K562 (cell line): Measurements from ENCODE around the gene RNF138. TPM values are rescaled to one million over a fixed set of nuclear protein-coding genes. Genes with fewer than 3 reads are reported as not detected.

Experiments
- ATF3 ChIP-seq, 2 experiments: fragments of 450-650 bp in 1 of 2; sonication (generic) in 1 of 2; formaldehyde crosslinking in 1 of 2; IDR thresholded peaks in 1 of 2; conservative IDR thresholded peaks in 1 of 2; 2 replicates each; pipeline versions ENCODE4 v1.6.1 to v1.8.1; 2016 to 2023; ENCODE audit warnings: mild to moderate bottlenecking in 2 of 2, moderate library complexity in 2 of 2, inconsistent platforms in 1 of 2, missing genetic modification reagents in 1 of 2
- BHLHE40 ChIP-seq: IDR thresholded peaks from 2 replicates; pipeline ENCODE4 v1.6.1; 2011; ENCODE audit warnings: low read length, improper control_type of control experiment
- ESRRA ChIP-seq: fragments of 450-650 bp; IDR thresholded peaks from 2 replicates; pipeline ENCODE4 v1.6.1; 2014; ENCODE audit warnings: low read depth, mild to moderate bottlenecking, moderate library complexity, borderline replicate concordance
- ETV6 ChIP-seq, 3 experiments: fragments of 150-350 bp in 1 of 3; sonication (generic) in 1 of 3; formaldehyde crosslinking in 1 of 3; IDR thresholded peaks; 2 replicates each; pipeline versions ENCODE4 v1.6.1 to v1.8.0; 2014 to 2022; ENCODE audit warnings: borderline replicate concordance in 2 of 3, low read depth in 2 of 3, antibody characterized with exemption in 1 of 3, low read length in 1 of 3, mild to moderate bottlenecking in 1 of 3, missing genetic modification reagents in 1 of 3
- FOSL1 ChIP-seq: fragments of 200-800 bp; sonication (Bioruptor generic); conservative IDR thresholded peaks from 2 replicates; pipeline ENCODE4 v1.6.1; 2016; ENCODE audit warnings: missing genetic modification characterization, missing compliant biosample characterization
- GABPB2 ChIP-seq: fragments of 250-450 bp; sonication (Bioruptor Pico); conservative IDR thresholded peaks from 2 replicates; pipeline ENCODE4 v1.5.1; 2021; ENCODE audit warnings: mild to moderate bottlenecking
- GTF2A2 ChIP-seq: IDR thresholded peaks from 2 replicates; pipeline ENCODE4 v1.6.1; 2016; ENCODE audit warnings: mild to moderate bottlenecking, missing genetic modification characterization, missing compliant biosample characterization
- GTF2B ChIP-seq: IDR thresholded peaks from 2 replicates; pipeline ENCODE4 v1.6.1; 2011; ENCODE audit not compliant: insufficient read length; ENCODE audit errors: extremely low read depth
- KAT7 ChIP-seq: sonication (generic); formaldehyde crosslinking; IDR thresholded peaks from 2 replicates; pipeline ENCODE4 v1.8.0; 2022; ENCODE audit warnings: missing genetic modification reagents, mild to moderate bottlenecking, borderline replicate concordance
- KDM2B ChIP-seq: fragments of 250-450 bp; sonication (Bioruptor Pico); IDR thresholded peaks from 2 replicates; pipeline ENCODE4 v1.8.0; 2021; ENCODE audit warnings: mild to moderate bottlenecking, moderate library complexity
- MLLT1 ChIP-seq, 2 experiments: fragments of 450-650 bp; IDR thresholded peaks; 2 replicates each; pipeline ENCODE4 v1.6.1; 2016
- NFIX ChIP-seq: fragments of 250-450 bp; sonication (Bioruptor Pico); IDR thresholded peaks from 2 replicates; pipeline ENCODE4 v1.4.0; 2020; ENCODE audit warnings: low read depth, mild to moderate bottlenecking, moderate library complexity
- PTBP1 ChIP-seq: fragments of 200-400 bp; formaldehyde crosslinking; IDR thresholded peaks from 2 replicates; pipeline ENCODE4 v1.6.1; 2017; ENCODE audit warnings: low read depth, low read length
- TCF15 ChIP-seq: fragments of 250-450 bp; sonication (Bioruptor Pico); IDR thresholded peaks from 2 replicates; pipeline ENCODE4 v1.8.0; 2022; ENCODE audit warnings: moderate library complexity, mild to moderate bottlenecking, inconsistent platforms
- TCF3 ChIP-seq: sonication (generic); formaldehyde crosslinking; IDR thresholded peaks from 2 replicates; pipeline ENCODE4 v1.4.0; 2020; ENCODE audit warnings: mild to moderate bottlenecking, missing genetic modification reagents
- TEAD4 ChIP-seq, 2 experiments: sonication (generic) in 1 of 2; formaldehyde crosslinking in 1 of 2; IDR thresholded peaks; 2 replicates each; pipeline versions ENCODE4 v1.6.1 to v1.8.0; 2012 to 2022; ENCODE audit warnings: borderline replicate concordance in 1 of 2, inconsistent platforms in 1 of 2, low read length in 1 of 2, mild to moderate bottlenecking in 1 of 2, missing genetic modification reagents in 1 of 2
- TGIF2 ChIP-seq: sonication (generic); formaldehyde crosslinking; IDR thresholded peaks from 2 replicates; pipeline ENCODE4 v1.8.1; 2022; ENCODE audit warnings: mild to moderate bottlenecking, missing genetic modification reagents, moderate library complexity
- ZNF175 ChIP-seq: fragments of 200-800 bp; sonication (Bioruptor generic); IDR thresholded peaks from 2 replicates; pipeline ENCODE4 v1.6.1; 2016; ENCODE audit warnings: low read depth, mild to moderate bottlenecking, missing genetic modification characterization, missing compliant biosample characterization
- ZNF253 ChIP-seq: fragments of 250-450 bp; sonication (Bioruptor Pico); conservative IDR thresholded peaks from 2 replicates; pipeline ENCODE4 v1.6.1; 2021; ENCODE audit warnings: mild to moderate bottlenecking
- ZNF778 ChIP-seq: fragments of 450-650 bp; formaldehyde crosslinking; IDR thresholded peaks from 2 replicates; pipeline ENCODE4 v1.4.0; 2020; ENCODE audit warnings: mild to moderate bottlenecking, moderate library complexity
- ZNF780A ChIP-seq: fragments of 250-450 bp; sonication (Bioruptor Pico); IDR thresholded peaks from 2 replicates; pipeline ENCODE4 v1.5.0; 2021; ENCODE audit warnings: mild to moderate bottlenecking
- polyA plus RNA-seq, 8 experiments: library from polyadenylated mRNA; depleted of rRNA in 4 of 8; stranded (reverse) in 5 of 8; unstranded in 3 of 8; fragments of >200 nt; fragmentation: Nextera tagmentation in 2 of 8; fragmentation: Illumina TruSeq in 1 of 8; extraction: Ambion mirVana in 2 of 8; extraction: Trizol in 1 of 8; gene quantifications; 2 replicates each; pipeline versions ENCODE4 v1.2.1 to v1.2.3, GENCODE V29; 2011 to 2014; ENCODE audit warnings: inconsistent platforms in 1 of 8, missing spikeins in 1 of 8
- total RNA-seq, 7 experiments: library from RNA; depleted of rRNA in 6 of 7; stranded (reverse); fragments of >200 nt in 6 of 7; fragmentation: Illumina TruSeq in 2 of 7; extraction: Trizol in 2 of 7; gene quantifications; 2 replicates each; pipeline versions ENCODE4 v1.2.1 to v1.2.3, GENCODE V29; 2011 to 2021; ENCODE audit warnings: low replicate concordance in 1 of 7

The RNF138 gene
- total and polyA plus RNA-seq, 9 of the 15 experiments (the other 6 are each of a cell fraction or from before 2014, with no cell fraction given) = 47.6 to 100 (median 62.5) TPM

- no peak for TF ChIP-seq KDM2B (CRISPR knock-in tag)
- no peak for TF ChIP-seq NFIX (CRISPR knock-in tag)
- TF ChIP-seq TGIF2 (CRISPR knock-in tag) = no peak
- TF ChIP-seq GABPB2 = no peak
- TF ChIP-seq TEAD4 (IDR thresholded peaks at IDR 0.05; ENCODE audit: low read length) = peak; percentile 66
- no peak for TF ChIP-seq TEAD4 (CRISPR knock-in tag; IDR thresholded peaks at IDR 0.05; ENCODE audit: borderline replicate concordance)
- TF ChIP-seq TCF15 = no peak
- peak; percentile 80 for TF ChIP-seq TCF3 (CRISPR knock-in tag)
- peak; percentile 30; the same call in 1 of the 2 replicates for TF ChIP-seq ESRRA
- TF ChIP-seq GTF2A2 = no peak
- no peak for TF ChIP-seq PTBP1
- no peak for TF ChIP-seq ZNF175 (CRISPR knock-in tag)
- TF ChIP-seq ETV6 (IDR thresholded peaks at IDR 0.05; ENCODE audit: borderline replicate concordance in 1 of 2, low read depth in 2 of 2, low read length in 1 of 2) = no peak
- no peak for TF ChIP-seq ETV6 (CRISPR knock-in tag; IDR thresholded peaks at IDR 0.05; ENCODE audit: borderline replicate concordance)
- no peak for TF ChIP-seq GTF2B
- TF ChIP-seq KAT7 (CRISPR knock-in tag) = no peak
- peak in 1 of 2 experiments; percentile 71; a peak in 1 of 4 replicates for TF ChIP-seq MLLT1 (IDR thresholded peaks at IDR 0.05)
- no peak for TF ChIP-seq BHLHE40
- no peak for TF ChIP-seq ZNF780A (CRISPR knock-in tag)
- TF ChIP-seq FOSL1 (tag) = 0 out of 2 replicates have a peak, but pooled peaks have one; percentile 20
- TF ChIP-seq ZNF778 (CRISPR knock-in tag) = no peak
- no peak for TF ChIP-seq ZNF253 (CRISPR knock-in tag)
- TF ChIP-seq ATF3 (IDR thresholded peaks at IDR 0.05) = no peak
- TF ChIP-seq ATF3 (CRISPR knock-in tag; conservative IDR thresholded peaks at IDR 0.05) = no peak
Measured at GRCh38 chr18:32138332-32138982, 46.8 kb downstream of the RNF138 start (continued).
